ENCODE data around the gene PAXIP1. TPM values are rescaled to one million over a fixed set of nuclear protein-coding genes. Genes with fewer than 3 reads are reported as not detected.

Gene PAXIP1
- total and polyA plus RNA-seq, 2 donors from 2014 or later (not counting 2 experiments from before 2014, with no cell fraction given): 5.0 to 13.1 TPM

Other genes with a start within 250 kb of the PAXIP1 start
- gene HTR5A, start 67.2 kb upstream of the PAXIP1 start, total RNA-seq: not detected in 2 replicates
- gene HTR5A, start 67.2 kb upstream of the PAXIP1 start, polyA plus RNA-seq: not detected in 2 replicates